Chondrocyte (in vitro differentiated cells): ENCODE results near the gene GUCY1A2. TPM values are rescaled to one million over a fixed set of nuclear protein-coding genes. Genes with fewer than 3 reads are reported as not detected.
A peak's percentile ranks its signal among the peaks of the same experiment; 100 is the strongest.

Source experiments
- DNase-seq: peaks from one replicate; pipeline ENCODE4 v3.0.0; 2021; ENCODE audit warnings: mixed read lengths, low spot score
- H3K27ac Mint-ChIP-seq: one replicate; pipeline ENCODE4 v1.8.0; 2021; ENCODE audit warnings: mild to moderate bottlenecking, moderate library complexity, mixed read lengths; ENCODE audit not compliant: unreplicated experiment
- H3K27me3 Mint-ChIP-seq: 2 replicates; pipeline ENCODE4 v1.8.0; 2021; ENCODE audit warnings: low read depth, mixed read lengths
- H3K36me3 Mint-ChIP-seq: 2 replicates; pipeline ENCODE4 v1.8.0; 2021; ENCODE audit warnings: low read depth, mixed read lengths
- H3K4me1 Mint-ChIP-seq: 2 replicates; pipeline ENCODE4 v1.8.0; 2021; ENCODE audit warnings: low read depth, mild to moderate bottlenecking, mixed read lengths
- H3K4me3 Mint-ChIP-seq: one replicate; pipeline ENCODE4 v1.8.0; 2021; ENCODE audit warnings: mild to moderate bottlenecking, moderate library complexity, mixed read lengths; ENCODE audit not compliant: unreplicated experiment
- H3K9me3 Mint-ChIP-seq: 2 replicates; pipeline ENCODE4 v1.8.0; 2021; ENCODE audit warnings: low read depth, mixed read lengths
- CTCF ChIP-seq: fragments of 200-600 bp; sonication (generic); IDR thresholded peaks from 2 replicates; pipeline ENCODE4 v1.5.0; 2021; ENCODE audit warnings: antibody characterized with exemption, mild to moderate bottlenecking, moderate library complexity
- total RNA-seq: library from RNA; stranded (reverse); gene quantifications from 3 replicates; pipeline ENCODE4 v1.2.1, GENCODE V29; 2021

The GUCY1A2 gene
- total RNA-seq, 1 donor from 2014 or later: 17.4 TPM

GRCh38 chr11:106644824-106645223, 373.5 kb downstream of the GUCY1A2 start:
- Mint-ChIP-seq H3K36me3 (peaks cover 3% of the 10 kb centered on the region), H3K9me3 (peaks cover 13% of the 10 kb centered on the region), H3K27ac (no peak overlapping the region), H3K4me3 (no peak overlapping the region), H3K27me3 (no peaks in the 10 kb centered on the region), H3K4me1 (no peaks in the 10 kb centered on the region)
- no peak for DNase-seq
- no peak for TF ChIP-seq CTCF

GRCh38 chr11:106642331-106642730, 375.9 kb downstream of the GUCY1A2 start:
- no peak for DNase-seq
- no peak overlapping the region for H3K27ac Mint-ChIP-seq
- H3K27me3 Mint-ChIP-seq: no peaks in the 10 kb centered on the region
- TF ChIP-seq CTCF: no peak
- no peak overlapping the region for H3K4me3 Mint-ChIP-seq
- peaks cover 14% of the 10 kb centered on the region for H3K9me3 Mint-ChIP-seq
- peaks cover 3% of the 10 kb centered on the region for H3K36me3 Mint-ChIP-seq
- H3K4me1 Mint-ChIP-seq: no peaks in the 10 kb centered on the region

- DNase-seq: no peak
- Mint-ChIP-seq H3K36me3 (no peaks in the 10 kb centered on the region), H3K27ac (no peak overlapping the region), H3K4me1 (peaks cover 3% of the 10 kb centered on the region), H3K27me3 (no peaks in the 10 kb centered on the region), H3K4me3 (no peak overlapping the region), H3K9me3 (peaks cover 6% of the 10 kb centered on the region)
- no peak for TF ChIP-seq CTCF
These were observed 386.0 kb downstream of the GUCY1A2 start for GRCh38 chr11:106632283-106632682.

- no peak for DNase-seq
- TF ChIP-seq CTCF: no peak
- Mint-ChIP-seq H3K36me3 (no peaks in the 10 kb centered on the region), H3K4me3 (no peak overlapping the region), H3K9me3 (peaks cover 6% of the 10 kb centered on the region), H3K4me1 (peaks cover 11% of the 10 kb centered on the region), H3K27me3 (no peaks in the 10 kb centered on the region), H3K27ac (no peak overlapping the region)
These were observed 390.6 kb downstream of the GUCY1A2 start for GRCh38 chr11:106627694-106628093.

- Mint-ChIP-seq H3K4me3 (no peak overlapping the region), H3K9me3 (peaks cover 6% of the 10 kb centered on the region), H3K27me3 (no peaks in the 10 kb centered on the region), H3K4me1 (peaks cover 11% of the 10 kb centered on the region), H3K36me3 (no peaks in the 10 kb centered on the region), H3K27ac (peak overlapping the region; percentile 8)
- no peak for DNase-seq
- TF ChIP-seq CTCF: no peak
These were observed 392.7 kb downstream of the GUCY1A2 start for GRCh38 chr11:106625566-106625965.
